GM23338 (cell line): ENCODE results near the gene NKX2-3. TPM values are rescaled to one million over a fixed set of nuclear protein-coding genes. Genes with fewer than 3 reads are reported as not detected.

Experiments
- ATAC-seq: fragments of 200-7000 bp; cut with Tn5 transposase; 3 replicates; pipeline ENCODE4 v1.9.1; 2020
- DNase-seq: peaks from one replicate; pipeline ENCODE4 v3.0.0-alpha.2; 2015; ENCODE audit warnings: low spot score
- H2AFZ ChIP-seq: fragments of 200-600 bp; sonication (generic); 2 replicates; pipeline ENCODE4 v1.8.0; 2016; ENCODE audit warnings: antibody characterized with exemption, mild to moderate bottlenecking, moderate library complexity
- H3F3A ChIP-seq: fragments of 200-600 bp; sonication (generic); replicated peaks from 2 replicates; pipeline ENCODE4 v1.8.0; 2017; ENCODE audit warnings: antibody characterized with exemption, mixed run types, low read depth
- H3K27ac ChIP-seq: fragments of 200-600 bp; sonication (generic); 2 replicates; pipeline ENCODE4 v1.6.1; 2016; ENCODE audit warnings: low read depth
- H3K27me3 ChIP-seq: fragments of 200-600 bp; sonication (generic); 2 replicates; pipeline ENCODE4 v1.8.0; 2016; ENCODE audit warnings: mild to moderate bottlenecking, mixed run types, moderate library complexity; ENCODE audit not compliant: insufficient read depth
- H3K36me3 ChIP-seq: fragments of 200-600 bp; sonication (generic); 2 replicates; pipeline ENCODE4 v1.8.0; 2016; ENCODE audit warnings: mild to moderate bottlenecking; ENCODE audit not compliant: insufficient read depth
- H3K4me1 ChIP-seq: fragments of 200-600 bp; sonication (generic); 2 replicates; pipeline ENCODE4 v1.8.0; 2016; ENCODE audit warnings: mild to moderate bottlenecking, moderate library complexity; ENCODE audit not compliant: insufficient read depth
- H3K4me2 ChIP-seq: fragments of 200-600 bp; sonication (generic); 2 replicates; pipeline ENCODE4 v1.7.1; 2017; ENCODE audit warnings: mixed run types
- H3K4me3 ChIP-seq: fragments of 200-600 bp; sonication (generic); 2 replicates; pipeline ENCODE4 v1.6.1; 2016; ENCODE audit warnings: mixed run types
- H3K79me2 ChIP-seq: fragments of 200-600 bp; sonication (generic); replicated peaks from 2 replicates; pipeline ENCODE4 v1.8.0; 2017; ENCODE audit warnings: mild to moderate bottlenecking; ENCODE audit not compliant: insufficient read depth
- H3K9me2 ChIP-seq: fragments of 200-600 bp; sonication (generic); 2 replicates; pipeline ENCODE4 v1.8.0; 2017; ENCODE audit not compliant: insufficient read depth
- H4K20me1 ChIP-seq: fragments of 200-600 bp; sonication (generic); replicated peaks from 2 replicates; pipeline ENCODE4 v1.8.0; 2017; ENCODE audit warnings: mild to moderate bottlenecking; ENCODE audit not compliant: insufficient read depth
- H3K27ac Mint-ChIP-seq: 2 replicates; pipeline ENCODE4 v1.8.0; 2020; ENCODE audit warnings: inconsistent platforms, mild to moderate bottlenecking, moderate library complexity, mixed read lengths
- H3K27me3 Mint-ChIP-seq: 3 replicates; pipeline ENCODE4 v1.8.0; 2022; ENCODE audit warnings: low read depth, mild to moderate bottlenecking, moderate library complexity, mixed read lengths, inconsistent platforms; ENCODE audit not compliant: insufficient read depth, poor library complexity
- H3K36me3 Mint-ChIP-seq: 3 replicates; pipeline ENCODE4 v1.8.0; 2021; ENCODE audit warnings: low read depth, mild to moderate bottlenecking, inconsistent platforms, moderate library complexity, mixed read lengths
- H3K4me1 Mint-ChIP-seq: 3 replicates; pipeline ENCODE4 v1.8.0; 2020; ENCODE audit warnings: mild to moderate bottlenecking, inconsistent platforms, mixed read lengths
- H3K4me3 Mint-ChIP-seq: 3 replicates; pipeline ENCODE4 v1.8.0; 2021; ENCODE audit warnings: moderate library complexity, mild to moderate bottlenecking, inconsistent platforms, mixed read lengths
- H3K9me3 Mint-ChIP-seq: 3 replicates; pipeline ENCODE4 v1.8.0; 2020; ENCODE audit warnings: moderate library complexity, mild to moderate bottlenecking, inconsistent platforms, mixed read lengths
- CREB1 ChIP-seq: fragments of 250-450 bp; sonication (Bioruptor Pico); IDR thresholded peaks from 2 replicates; pipeline ENCODE4 v1.5.0; 2020; ENCODE audit warnings: low read depth, mild to moderate bottlenecking, moderate library complexity
- CTCF ChIP-seq, 2 experiments: fragments of 200-600 bp in 1 of 2; sonication (generic) in 1 of 2; conservative IDR thresholded peaks; 2 replicates each; pipeline versions ENCODE4 v1.5.1 to v1.6.1; 2016 to 2017; ENCODE audit warnings: antibody characterized with exemption in 2 of 2, low read depth in 2 of 2, mild to moderate bottlenecking in 2 of 2, moderate library complexity in 1 of 2
- EZH2 ChIP-seq: fragments of 200-600 bp; sonication (generic); IDR thresholded peaks from one replicate; pipeline ENCODE4 v1.8.0; 2017; ENCODE audit warnings: antibody characterized with exemption, mild to moderate bottlenecking, low read depth; ENCODE audit not compliant: unreplicated experiment
- JUNB ChIP-seq: IDR thresholded peaks from one replicate; pipeline ENCODE4 v1.6.1; 2016; ENCODE audit warnings: antibody characterized with exemption; ENCODE audit not compliant: unreplicated experiment
- POLR2AphosphoS5 ChIP-seq: IDR thresholded peaks from 2 replicates; pipeline ENCODE4 v1.6.1; 2016; ENCODE audit warnings: antibody characterized with exemption, low read depth
- polyA plus RNA-seq: library from polyadenylated mRNA; unstranded; fragments of >200 nt; fragmentation: Nextera tagmentation; extraction: Ambion mirVana; gene quantifications from 2 replicates; pipeline ENCODE4 v1.2.1, GENCODE V29; 2016
- total RNA-seq: library from RNA; depleted of rRNA; stranded (reverse); fragments of >200 nt; shearing (Covaris generic); gene quantifications from 2 replicates; pipeline ENCODE4 v1.2.3, GENCODE V29; 2014

Gene NKX2-3
- total and polyA plus RNA-seq, 2 experiments from 2014 or later = not detected

- no peak for TF ChIP-seq CTCF (conservative IDR thresholded peaks at IDR 0.05; ENCODE audit: low read depth in 2 of 2)
These were observed 12.5 kb upstream of the NKX2-3 start (continued) for GRCh38 chr10:99520040-99520846.

- H3K4me1 ChIP-seq = peaks cover 57% of the 10 kb centered on the region
- H2AFZ ChIP-seq = no peak overlapping the region
- H3K27me3 Mint-ChIP-seq = peaks cover 94% of the 10 kb centered on the region
- H3K27ac ChIP-seq = no peak overlapping the region
- H3K79me2 ChIP-seq = no peaks in the 10 kb centered on the region
- peak; percentile 20 for ATAC-seq
- peaks cover 24% of the 10 kb centered on the region for H4K20me1 ChIP-seq
- 0 out of 3 replicates have a peak, but pooled peaks cover 2% of the 10 kb centered on the region for H3K9me3 Mint-ChIP-seq
- peak overlapping the region; percentile 68; the same call in 2 of the 3 replicates for H3K4me3 Mint-ChIP-seq
- no peak overlapping the region for H3K27ac Mint-ChIP-seq
- no peaks in the 10 kb centered on the region for H3K36me3 ChIP-seq
- DNase-seq = peak; percentile 73
- peaks cover 100% of the 10 kb centered on the region for H3K27me3 ChIP-seq
- H3K4me1 Mint-ChIP-seq = peaks cover 43% of the 10 kb centered on the region
- no peaks in the 10 kb centered on the region for H3K36me3 Mint-ChIP-seq
- no peaks in the 10 kb centered on the region for H3K9me2 ChIP-seq
- H3F3A ChIP-seq = peaks cover 29% of the 10 kb centered on the region
- TF ChIP-seq JUNB (no peak), CREB1 (no peak), CTCF (conservative IDR thresholded peaks at IDR 0.05; ENCODE audit: low read depth in 2 of 2) (no peak), EZH2 (peak; percentile 62), POLR2AphosphoS5 (no peak)
- H3K4me2 ChIP-seq = peak overlapping the region; percentile 95
- peak overlapping the region; percentile 67 for H3K4me3 ChIP-seq
These were observed 11.6 kb upstream of the NKX2-3 start for GRCh38 chr10:99520847-99521764.
